Uterus (tissue), 2 donors: ENCODE results near the gene DPP6.

Experiments used
- POLR2A ChIP-seq, 2 donors: fragments of 450-650 bp; IDR thresholded peaks; one replicate each; pipeline ENCODE4 v1.6.1; 2016; ENCODE audit warnings: antibody characterized with exemption in 2 of 2, mild to moderate bottlenecking in 1 of 2, moderate library complexity in 1 of 2
- TF ChIP-seq, protein P1 (sequence below), 4 experiments: fragments of 200-600 bp in 2 of 4; fragments of 450-650 bp in 2 of 4; sonication (generic) in 2 of 4; IDR thresholded peaks; one replicate each; pipeline ENCODE4 v1.5.1; 2016 to 2019; ENCODE audit warnings: antibody characterized with exemption in 4 of 4, mild to moderate bottlenecking in 2 of 4, moderate library complexity in 1 of 4

DNA sequence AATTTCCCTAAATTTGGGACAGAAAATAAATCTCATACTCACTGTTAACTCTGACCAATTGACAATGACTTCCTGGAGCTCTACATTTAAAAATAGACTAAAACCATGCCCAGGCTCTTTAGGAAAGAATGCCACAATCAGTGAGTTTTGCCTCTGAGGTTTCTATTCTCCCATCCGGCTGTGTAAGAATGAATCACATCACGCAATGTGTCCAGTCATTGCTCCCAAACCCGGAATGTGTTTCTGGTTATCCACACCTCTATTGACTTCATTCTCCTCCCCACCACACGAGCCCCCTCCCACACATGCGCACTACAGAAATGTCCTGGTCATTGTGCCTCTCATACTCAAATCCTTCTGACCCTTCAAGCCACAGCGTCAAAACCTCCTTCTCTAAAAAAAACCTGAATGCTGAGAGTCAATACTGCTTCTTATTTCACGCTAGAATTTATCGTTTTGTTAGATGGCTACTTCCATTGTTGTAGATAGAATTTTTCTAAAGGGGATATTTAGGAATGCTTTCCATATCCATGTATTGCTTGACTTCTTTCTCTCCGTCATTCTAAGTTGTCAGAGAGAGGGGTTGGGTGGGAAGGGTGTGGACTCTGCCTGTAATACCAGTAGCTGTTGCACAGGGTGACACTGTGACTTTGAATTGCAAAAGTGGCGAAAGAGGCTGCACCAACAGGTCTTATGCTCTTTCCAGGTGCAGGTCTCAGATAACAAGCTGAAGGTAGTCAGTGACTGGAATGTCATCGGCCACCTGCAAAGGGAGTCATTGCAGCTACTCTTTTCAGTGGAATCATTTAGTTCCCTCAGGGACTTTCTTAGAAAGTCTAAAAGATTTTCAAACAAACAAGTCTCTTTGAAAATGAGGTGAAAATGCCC, 594.2 kb downstream of the DPP6 start:
- TF ChIP-seq, protein P1, sequence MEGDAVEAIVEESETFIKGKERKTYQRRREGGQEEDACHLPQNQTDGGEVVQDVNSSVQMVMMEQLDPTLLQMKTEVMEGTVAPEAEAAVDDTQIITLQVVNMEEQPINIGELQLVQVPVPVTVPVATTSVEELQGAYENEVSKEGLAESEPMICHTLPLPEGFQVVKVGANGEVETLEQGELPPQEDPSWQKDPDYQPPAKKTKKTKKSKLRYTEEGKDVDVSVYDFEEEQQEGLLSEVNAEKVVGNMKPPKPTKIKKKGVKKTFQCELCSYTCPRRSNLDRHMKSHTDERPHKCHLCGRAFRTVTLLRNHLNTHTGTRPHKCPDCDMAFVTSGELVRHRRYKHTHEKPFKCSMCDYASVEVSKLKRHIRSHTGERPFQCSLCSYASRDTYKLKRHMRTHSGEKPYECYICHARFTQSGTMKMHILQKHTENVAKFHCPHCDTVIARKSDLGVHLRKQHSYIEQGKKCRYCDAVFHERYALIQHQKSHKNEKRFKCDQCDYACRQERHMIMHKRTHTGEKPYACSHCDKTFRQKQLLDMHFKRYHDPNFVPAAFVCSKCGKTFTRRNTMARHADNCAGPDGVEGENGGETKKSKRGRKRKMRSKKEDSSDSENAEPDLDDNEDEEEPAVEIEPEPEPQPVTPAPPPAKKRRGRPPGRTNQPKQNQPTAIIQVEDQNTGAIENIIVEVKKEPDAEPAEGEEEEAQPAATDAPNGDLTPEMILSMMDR (IDR thresholded peaks at IDR 0.05) = no peak
- TF ChIP-seq POLR2A (IDR thresholded peaks at IDR 0.05) = no peak
